Upper lobe of left lung (tissue), 6 donors: ENCODE results near the gene FHIP1B. TPM values are rescaled to one million over a fixed set of nuclear protein-coding genes. Genes with fewer than 3 reads are reported as not detected.
"Not testable (repeated sequence)": the region's sequence is repeated elsewhere in the genome, so short reads cannot be mapped to it uniquely, and the experiment has no call there.

ENCODE experiments used
- ATAC-seq, 2 donors: fragments of 200-7000 bp; cut with Tn5 transposase; one replicate each; pipeline ENCODE4 v1.9.1; 2022; ENCODE audit warnings: mild to moderate bottlenecking in 2 of 2, moderate library complexity in 2 of 2; ENCODE audit not compliant: low FRiP score in 2 of 2
- DNase-seq, 2 donors: peaks; one replicate each; pipeline ENCODE4 v3.0.0-alpha.2; 2019 to 2020
- H3K27ac ChIP-seq, 4 donors: fragments of 200-600 bp; sonication (generic); one replicate each; pipeline ENCODE4 v1.5.1; 2016 to 2019
- H3K27me3 ChIP-seq, 4 donors: fragments of 200-600 bp; sonication (generic); one replicate each; pipeline ENCODE4 v1.5.1; 2017 to 2019
- H3K36me3 ChIP-seq, 4 donors: fragments of 200-600 bp; sonication (generic); one replicate each; pipeline ENCODE4 v1.5.1; 2016 to 2019
- H3K4me1 ChIP-seq, 4 donors: fragments of 200-600 bp; sonication (generic); one replicate each; pipeline ENCODE4 v1.5.1; 2018 to 2019
- H3K4me3 ChIP-seq, 4 donors: fragments of 200-600 bp; sonication (generic); one replicate each; pipeline ENCODE4 v1.5.1; 2017 to 2019; ENCODE audit warnings: mild to moderate bottlenecking in 2 of 4, moderate library complexity in 1 of 4
- H3K9me3 ChIP-seq, 4 donors: fragments of 200-600 bp; sonication (generic); one replicate each; pipeline ENCODE4 v1.5.1; 2018 to 2019
- CTCF ChIP-seq, 6 experiments: fragments of 450-650 bp in 4 of 6; fragments of 200-600 bp in 2 of 6; sonication (generic) in 2 of 6; IDR thresholded peaks; one replicate each; pipeline ENCODE4 v1.5.1; 2016 to 2019; ENCODE audit warnings: antibody characterized with exemption in 6 of 6
- EP300 ChIP-seq, 4 donors: sonication (generic); formaldehyde crosslinking; IDR thresholded peaks; one replicate each; pipeline ENCODE4 v1.5.1; 2017; ENCODE audit warnings: antibody characterized with exemption in 4 of 4, control low read depth in 2 of 4
- POLR2A ChIP-seq, 4 donors: fragments of 450-650 bp; IDR thresholded peaks; one replicate each; pipeline ENCODE4 v1.5.1; 2016 to 2017; ENCODE audit warnings: antibody characterized with exemption in 4 of 4, mild to moderate bottlenecking in 2 of 4
- POLR2AphosphoS5 ChIP-seq, 2 donors: sonication (generic); formaldehyde crosslinking; IDR thresholded peaks; one replicate each; pipeline ENCODE4 v1.5.1; 2017; ENCODE audit warnings: antibody characterized with exemption in 2 of 2
- WGBS, 2 donors: methylation state at CpG; one replicate each; pipeline ENCODE4 v1.1.5; 2017 to 2018; 5-methylcytosine and 5-hydroxymethylcytosine counted together
- total RNA-seq, 6 donors: library from RNA; depleted of rRNA in 4 of 6; stranded (reverse); fragments of >200 nt in 4 of 6; gene quantifications; one replicate each; pipeline versions ENCODE4 v1.1.0 to v1.2.1, GENCODE V29; 2016 to 2021
- donor health status: DM: no; HTN: no; CAD: no; lungs with moderate emphysema.
- donor health status: DM: no; HTN: yes; CAD: no; lungs with severe emphysema.

Gene FHIP1B
- total RNA-seq, 6 donors from 2014 or later = 37.4 to 163 (median 39.6) TPM

GRCh38 chr11:6251120-6251733 lies 16.8 kb upstream of the FHIP1B start:
- Histone ChIP-seq H3K4me3 (no peak overlapping the region), H3K9me3 (no peaks in the 10 kb centered on the region), H3K27ac (peak overlapping the region in 3 of 4 donors; percentile 6 to 43 (median 15)), H3K36me3 (no peaks in the 10 kb centered on the region), H3K27me3 (no peaks in the 10 kb centered on the region), H3K4me1 (peaks cover 0 to 8% (median 4%) of the 10 kb centered on the region in 4 donors)
- ATAC-seq (peak; percentile 89 to 92), DNase-seq (peak in 1 of 2 donors; percentile 75)
- TF ChIP-seq EP300 (IDR thresholded peaks at IDR 0.05) = no peak
- peak; percentile 65 to 91 (median 81) for TF ChIP-seq CTCF (IDR thresholded peaks at IDR 0.05)
- 58 to 71% methylated on average over 6 of the region's 6 CpGs for WGBS, 2 donors

GRCh38 chr11:6249770-6250555 lies 15.5 kb upstream of the FHIP1B start:
- H3K36me3 ChIP-seq = no peaks in the 10 kb centered on the region
- H3K4me3 ChIP-seq = no peak overlapping the region
- DNase-seq = no peak

GRCh38 chr11:6248897-6249296 lies 14.5 kb upstream of the FHIP1B start:
- not testable (repeated sequence) for H3K36me3 ChIP-seq, H3K27ac ChIP-seq, H3K4me1 ChIP-seq, H3K27me3 ChIP-seq, H3K4me3 ChIP-seq, H3K9me3 ChIP-seq, ATAC-seq, DNase-seq
- 88 to 89% methylated on average over 3 of the region's 3 CpGs for WGBS, 2 donors

More at GRCh38 chr11:6249770-6250555, 15.5 kb upstream of the FHIP1B start:
- peak in 1 of 2 donors; percentile 75 for ATAC-seq
- Histone ChIP-seq H3K27ac (no peak overlapping the region), H3K9me3 (no peaks in the 10 kb centered on the region), H3K27me3 (no peaks in the 10 kb centered on the region), H3K4me1 (peaks cover 0 to 8% (median 4%) of the 10 kb centered on the region in 4 donors)
- 54 to 67% methylated on average over 2 to 3 of the region's 3 CpGs for WGBS, 2 donors
- TF ChIP-seq CTCF (IDR thresholded peaks at IDR 0.05) (no peak), EP300 (IDR thresholded peaks at IDR 0.05) (no peak), POLR2A (IDR thresholded peaks at IDR 0.05) (no peak), POLR2AphosphoS5 (IDR thresholded peaks at IDR 0.05) (no peak)

- 72 to 86% methylated on average over 1 of the region's 1 CpG for WGBS, 2 donors
These were observed 13.8 kb upstream of the FHIP1B start for GRCh38 chr11:6248248-6248647.

More at GRCh38 chr11:6248248-6248647, 13.8 kb upstream of the FHIP1B start:
- Histone ChIP-seq H3K36me3 (no peaks in the 10 kb centered on the region), H3K4me1 (peaks cover 0 to 8% (median 4%) of the 10 kb centered on the region in 4 donors), H3K4me3 (no peak overlapping the region), H3K9me3 (no peaks in the 10 kb centered on the region), H3K27ac (no peak overlapping the region), H3K27me3 (no peaks in the 10 kb centered on the region)
- DNase-seq (no peak), ATAC-seq (no peak)
- no peak for TF ChIP-seq CTCF (IDR thresholded peaks at IDR 0.05)
- TF ChIP-seq EP300 (IDR thresholded peaks at IDR 0.05) = no peak
- no peak for TF ChIP-seq POLR2A (IDR thresholded peaks at IDR 0.05)
- TF ChIP-seq POLR2AphosphoS5 (IDR thresholded peaks at IDR 0.05) = no peak
